Kidney (tissue), 14 donors: ENCODE data around the gene SYCE3. TPM values are rescaled to one million over a fixed set of nuclear protein-coding genes. Genes with fewer than 3 reads are reported as not detected.

ENCODE experiments used
- DNase-seq, 5 donors: peaks; one replicate each; pipeline ENCODE4 v3.0.0-alpha.2; 2013 to 2020
- FAIRE-seq: peaks from 2 replicates; lab custom pipeline; 2012; peaks lifted over from hg19 to GRCh38; lab: Jason Lieb, UNC
- H3K27ac ChIP-seq, 2 donors: one replicate each; pipeline ENCODE4 v1.7.0; 2013; ENCODE audit warnings: low read depth in 2 of 2, low read length in 2 of 2, inconsistent platforms in 1 of 2
- H3K27me3 ChIP-seq: one replicate; pipeline ENCODE4 v1.7.1; 2013; ENCODE audit warnings: low read length, inconsistent platforms; ENCODE audit not compliant: control insufficient read depth, insufficient read depth
- H3K36me3 ChIP-seq, 3 donors: one replicate each; pipeline versions ENCODE4 v1.7.0 to v1.7.1; 2013; ENCODE audit warnings: low read length in 3 of 3, control low read depth in 1 of 3, inconsistent platforms in 1 of 3; ENCODE audit not compliant: insufficient read depth in 3 of 3, control insufficient read depth in 2 of 3
- H3K4me1 ChIP-seq, 3 donors: one replicate each; pipeline versions ENCODE4 v1.7.0 to v1.7.1; 2013; ENCODE audit warnings: low read length in 3 of 3, inconsistent platforms in 1 of 3, low read depth in 1 of 3; ENCODE audit not compliant: control insufficient read depth in 2 of 3, insufficient read depth in 2 of 3
- H3K4me3 ChIP-seq, 3 donors: one replicate each; pipeline versions ENCODE4 v1.7.0 to v1.8.1; 2013; ENCODE audit warnings: low read length in 3 of 3, control low read depth in 1 of 3, inconsistent platforms in 1 of 3
- H3K9ac ChIP-seq, 3 donors: one replicate each; pipeline versions ENCODE4 v1.7.0 to v1.7.1; 2013; ENCODE audit warnings: low read length in 3 of 3, control low read depth in 1 of 3, inconsistent platforms in 1 of 3
- H3K9me3 ChIP-seq, 3 donors: one replicate each; pipeline versions ENCODE4 v1.7.0 to v1.7.1; 2013; ENCODE audit warnings: low read length in 3 of 3, control low read depth in 1 of 3, inconsistent platforms in 1 of 3; ENCODE audit not compliant: control insufficient read depth in 2 of 3, insufficient read depth in 1 of 3
- intact Hi-C: fragments of 100-400 bp; cut with DNase I; formaldehyde crosslinking; loops from one replicate; pipeline ENCODE4 v1.11.1; 2022
- polyA plus RNA-seq: library from polyadenylated mRNA; stranded (reverse); fragments of 350-450 nt; fragmentation: Illumina TruSeq; extraction: RNeasy Lipid Tissue Mini Kit (QIAGEN cat#74804); gene quantifications from one replicate; pipeline ENCODE4 v1.2.3, GENCODE V29; 2014; ENCODE audit warnings: low read depth, low replicate concordance; ENCODE audit not compliant: insufficient read depth
- total RNA-seq: library from RNA; stranded (reverse); fragmentation: NEBNext Ultra II Directional; extraction: Animal tissue kit (Norgen Biotek cat#: 25700); gene quantifications from one replicate; pipeline ENCODE4 v1.2.1, GENCODE V29; 2021
- TF ChIP-seq, protein P1 (sequence below): IDR thresholded peaks from 3 replicates; pipeline ENCODE4 v1.5.1; 2012; ENCODE audit warnings: mild to moderate bottlenecking, moderate library complexity, borderline replicate concordance; ENCODE audit not compliant: insufficient read depth; ENCODE audit errors: extremely low read depth
- donor health status: control.
- donor health status: control.
- donor health status: control.
- donor health status: control.
- donor health status: control.
- donor health status: DM: yes; HTN: yes; CAD: no.
- donor health status: Normal renal cell carcinoma (clear cell type).

Gene SYCE3
- total and polyA plus RNA-seq, 2 donors from 2014 or later = 4.6 TPM; not detected in 1

DNA sequence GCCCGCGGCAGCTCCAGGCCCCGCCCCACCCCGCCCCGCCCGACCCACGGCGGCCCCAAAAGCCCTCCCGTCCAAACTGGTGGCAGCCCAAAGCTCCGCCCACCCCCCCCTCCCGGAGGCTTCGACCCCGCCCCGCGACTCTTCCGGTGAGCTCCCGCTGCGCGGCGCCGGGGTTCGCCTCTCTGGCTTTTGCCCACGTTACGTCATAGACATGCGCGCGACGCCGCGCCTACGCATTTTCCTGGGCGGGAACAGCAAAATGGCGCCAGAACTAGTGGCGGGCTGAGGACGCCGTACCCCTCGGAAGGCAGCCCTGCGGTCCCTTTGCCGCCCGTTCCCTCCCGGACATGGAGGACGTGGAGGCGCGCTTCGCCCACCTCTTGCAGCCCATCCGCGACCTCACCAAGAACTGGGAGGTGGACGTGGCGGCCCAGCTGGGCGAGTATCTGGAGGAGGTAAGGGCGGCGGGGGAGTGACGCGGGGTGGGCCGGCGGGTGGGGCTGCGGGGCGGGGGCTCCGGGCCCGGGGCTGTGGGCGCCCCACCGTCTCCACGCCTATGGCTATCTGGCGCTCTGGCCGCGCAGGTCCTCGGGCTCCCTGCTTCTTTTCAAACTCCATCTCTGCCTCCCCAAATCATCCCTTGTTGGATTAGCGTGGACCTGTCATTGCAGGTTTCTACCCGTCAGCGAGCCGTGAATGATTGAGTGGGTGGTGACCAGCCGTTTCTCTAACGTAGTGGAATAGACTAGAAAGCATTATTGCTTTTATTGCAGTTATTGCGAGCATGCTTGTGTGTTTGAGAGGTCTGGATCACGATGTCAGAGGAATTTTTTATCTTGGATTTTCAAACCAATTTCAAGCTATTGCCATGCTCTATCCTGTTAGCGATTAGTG lies 54.5 kb downstream of the SYCE3 start, which contains the start of gene NCAPH2:
Gene NCAPH2 (plus strand): TSS at position 234 of the 894 bp plus-strand sequence. CDS start 114 bp downstream, at position 348.
- H3K27me3 ChIP-seq = no peaks in the 10 kb centered on the region
- no peak for FAIRE-seq
- peak within 1 kb of the TSS; percentile 73 to 83 (median 78) for H3K4me3 ChIP-seq
- H3K9me3 ChIP-seq = no peaks in the 10 kb centered on the region
- peaks cover 2 to 13% (median 13%) of the 10 kb centered on the region in 3 donors for H3K4me1 ChIP-seq
- TF ChIP-seq, protein P1, sequence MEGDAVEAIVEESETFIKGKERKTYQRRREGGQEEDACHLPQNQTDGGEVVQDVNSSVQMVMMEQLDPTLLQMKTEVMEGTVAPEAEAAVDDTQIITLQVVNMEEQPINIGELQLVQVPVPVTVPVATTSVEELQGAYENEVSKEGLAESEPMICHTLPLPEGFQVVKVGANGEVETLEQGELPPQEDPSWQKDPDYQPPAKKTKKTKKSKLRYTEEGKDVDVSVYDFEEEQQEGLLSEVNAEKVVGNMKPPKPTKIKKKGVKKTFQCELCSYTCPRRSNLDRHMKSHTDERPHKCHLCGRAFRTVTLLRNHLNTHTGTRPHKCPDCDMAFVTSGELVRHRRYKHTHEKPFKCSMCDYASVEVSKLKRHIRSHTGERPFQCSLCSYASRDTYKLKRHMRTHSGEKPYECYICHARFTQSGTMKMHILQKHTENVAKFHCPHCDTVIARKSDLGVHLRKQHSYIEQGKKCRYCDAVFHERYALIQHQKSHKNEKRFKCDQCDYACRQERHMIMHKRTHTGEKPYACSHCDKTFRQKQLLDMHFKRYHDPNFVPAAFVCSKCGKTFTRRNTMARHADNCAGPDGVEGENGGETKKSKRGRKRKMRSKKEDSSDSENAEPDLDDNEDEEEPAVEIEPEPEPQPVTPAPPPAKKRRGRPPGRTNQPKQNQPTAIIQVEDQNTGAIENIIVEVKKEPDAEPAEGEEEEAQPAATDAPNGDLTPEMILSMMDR = no peak
- intact Hi-C loops = no loop called here
- H3K36me3 ChIP-seq = peaks cover 0 to 10% (median 0%) of the 10 kb centered on the region in 3 donors
- peak; percentile 98 to 99 (median 99) for DNase-seq
- peak within 1 kb of the TSS; percentile 62 to 74 (median 66) for H3K9ac ChIP-seq
- peak within 1 kb of the TSS; percentile 88 to 91 for H3K27ac ChIP-seq

DNA sequence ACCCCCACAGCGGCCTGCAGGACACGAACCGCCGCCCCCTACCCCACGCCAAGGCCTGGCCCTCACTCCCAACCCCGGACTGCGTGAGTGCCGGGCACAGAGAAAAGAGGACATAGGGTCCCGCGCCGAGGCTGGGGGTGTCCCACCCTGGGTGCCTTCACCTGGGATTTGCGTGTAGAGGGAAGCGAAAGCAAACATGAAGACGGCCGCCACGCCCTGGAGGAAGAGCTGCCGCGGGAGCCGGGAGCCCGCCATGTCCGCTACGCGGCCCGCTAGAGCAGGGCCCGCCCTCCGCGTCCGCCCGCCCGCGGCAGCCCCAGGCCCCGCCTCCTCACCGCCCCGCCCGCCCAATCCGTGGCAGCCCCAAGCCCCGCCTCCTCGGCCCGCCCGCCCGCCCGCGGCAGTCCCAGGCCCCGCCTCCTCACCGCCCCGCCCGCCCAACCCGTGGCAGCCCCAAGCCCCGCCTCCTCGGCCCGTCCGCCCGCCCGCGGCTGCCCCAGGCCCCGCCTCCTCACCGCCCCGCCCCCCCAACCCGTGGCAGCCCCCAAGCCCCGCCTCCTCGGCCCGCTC lies 55.2 kb downstream of the SYCE3 start, which contains the start of gene LMF2:
Gene LMF2 (minus strand): TSS at position 282 of the 570 bp plus-strand sequence. CDS start 27 bp downstream, at position 255.
- TF ChIP-seq, protein P1 = no peak
- DNase-seq = peak in 1 of 5 donors; percentile 98

DNA sequence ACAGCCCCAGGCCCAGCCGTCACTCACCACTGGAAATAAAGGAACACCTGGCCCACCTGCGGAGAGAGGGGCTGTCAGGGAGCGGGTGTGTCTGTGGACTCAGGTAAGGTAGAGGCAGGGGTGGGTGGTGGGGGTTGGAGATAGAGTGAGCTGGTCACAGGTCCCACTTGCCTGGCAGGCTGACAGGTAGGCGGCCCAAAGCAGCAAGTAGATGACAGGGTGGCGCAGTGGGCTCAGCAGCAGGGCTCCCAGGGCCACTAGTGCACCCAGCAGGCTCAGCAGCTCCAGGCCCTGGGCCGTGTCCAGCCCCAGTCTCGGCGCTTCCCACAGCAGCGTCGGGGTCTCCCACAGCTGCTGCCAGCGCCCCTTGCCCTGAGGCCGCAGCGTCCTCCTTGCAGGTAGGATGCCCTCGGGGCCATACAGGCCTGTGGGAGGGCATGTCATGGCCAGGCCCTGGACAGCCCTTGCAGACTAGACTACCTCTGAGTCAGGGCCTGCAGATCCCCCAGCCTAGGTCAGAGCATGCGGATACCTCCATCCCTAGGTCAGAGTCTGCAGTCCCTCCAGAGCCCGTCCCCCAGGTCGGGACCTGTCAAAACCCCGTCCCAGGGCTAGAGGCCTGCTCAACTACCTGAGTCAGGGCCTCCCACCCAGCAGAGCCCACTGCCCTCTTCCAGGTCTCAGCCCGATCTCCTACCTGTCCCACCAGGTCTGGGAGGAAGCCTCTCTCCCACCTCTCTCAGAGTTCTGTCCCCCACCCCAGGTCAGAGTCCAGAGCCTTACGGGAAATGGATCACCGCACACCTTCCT lies 55.9 kb downstream of the SYCE3 start:
- H3K4me3 ChIP-seq = peak overlapping the region; percentile 73 to 83 (median 78)
- peaks cover 0 to 10% (median 0%) of the 10 kb centered on the region in 3 donors for H3K36me3 ChIP-seq
- H3K27ac ChIP-seq = peak overlapping the region; percentile 29 to 85
- FAIRE-seq (no peak), DNase-seq (no peak)
- H3K4me1 ChIP-seq = peaks cover 2 to 13% (median 13%) of the 10 kb centered on the region in 3 donors
- H3K9ac ChIP-seq = peak overlapping the region; percentile 62 to 74 (median 66)
- H3K9me3 ChIP-seq = no peaks in the 10 kb centered on the region
- no peaks in the 10 kb centered on the region for H3K27me3 ChIP-seq
- intact Hi-C loops = no loop called here
- TF ChIP-seq, protein P1 = no peak

More for the DNA sequence above, 55.2 kb downstream of the SYCE3 start, which contains the start of gene LMF2:
- H3K4me3 ChIP-seq = peak within 1 kb of the TSS; percentile 73 to 83 (median 78)
- intact Hi-C loops = no loop called here
- peaks cover 0 to 10% (median 0%) of the 10 kb centered on the region in 3 donors for H3K36me3 ChIP-seq
- H3K4me1 ChIP-seq = peaks cover 2 to 13% (median 13%) of the 10 kb centered on the region in 3 donors
- FAIRE-seq = no peak
- no peaks in the 10 kb centered on the region for H3K9me3 ChIP-seq
- peak within 1 kb of the TSS; percentile 62 to 74 (median 66) for H3K9ac ChIP-seq
- no peaks in the 10 kb centered on the region for H3K27me3 ChIP-seq
- peak within 1 kb of the TSS; percentile 88 to 91 for H3K27ac ChIP-seq
